ENCODE results near the gene KRT6B.

KRT6B gene

GRCh38 chr12:52423661-52424500, 28.1 kb downstream of the KRT6B start:
- peaks cover 44% of the 10 kb centered on the region for H3K27me3 ChIP-seq (replicated peaks; ENCODE audit: insufficient read depth, low read length)
- H3K4me1 ChIP-seq (ENCODE audit: low read length): no peaks in the 10 kb centered on the region
- no peak overlapping the region for H2AFZ ChIP-seq (ENCODE audit: low read length)
- no peaks in the 10 kb centered on the region for H4K20me1 ChIP-seq (ENCODE audit: insufficient read depth, low read length)
- no peaks in the 10 kb centered on the region for H3K36me3 ChIP-seq (replicated peaks; ENCODE audit: insufficient read depth, low read length)
- H3F3A ChIP-seq (ENCODE audit: insufficient read depth, low read length): no peaks in the 10 kb centered on the region
- TF ChIP-seq, protein P1, sequence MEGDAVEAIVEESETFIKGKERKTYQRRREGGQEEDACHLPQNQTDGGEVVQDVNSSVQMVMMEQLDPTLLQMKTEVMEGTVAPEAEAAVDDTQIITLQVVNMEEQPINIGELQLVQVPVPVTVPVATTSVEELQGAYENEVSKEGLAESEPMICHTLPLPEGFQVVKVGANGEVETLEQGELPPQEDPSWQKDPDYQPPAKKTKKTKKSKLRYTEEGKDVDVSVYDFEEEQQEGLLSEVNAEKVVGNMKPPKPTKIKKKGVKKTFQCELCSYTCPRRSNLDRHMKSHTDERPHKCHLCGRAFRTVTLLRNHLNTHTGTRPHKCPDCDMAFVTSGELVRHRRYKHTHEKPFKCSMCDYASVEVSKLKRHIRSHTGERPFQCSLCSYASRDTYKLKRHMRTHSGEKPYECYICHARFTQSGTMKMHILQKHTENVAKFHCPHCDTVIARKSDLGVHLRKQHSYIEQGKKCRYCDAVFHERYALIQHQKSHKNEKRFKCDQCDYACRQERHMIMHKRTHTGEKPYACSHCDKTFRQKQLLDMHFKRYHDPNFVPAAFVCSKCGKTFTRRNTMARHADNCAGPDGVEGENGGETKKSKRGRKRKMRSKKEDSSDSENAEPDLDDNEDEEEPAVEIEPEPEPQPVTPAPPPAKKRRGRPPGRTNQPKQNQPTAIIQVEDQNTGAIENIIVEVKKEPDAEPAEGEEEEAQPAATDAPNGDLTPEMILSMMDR (IDR thresholded peaks at IDR 0.05; ENCODE audit: low read length): no peak
- no peak for TF ChIP-seq EZH2phosphoT487 (IDR thresholded peaks at IDR 0.05; ENCODE audit: low read length)
- TF ChIP-seq EZH2 (optimal IDR thresholded peaks at IDR 0.05; ENCODE audit: low read depth, low read length): no peak
- no peak overlapping the region for H3K27ac ChIP-seq (ENCODE audit: low read length)
- no peak overlapping the region for H3K4me3 ChIP-seq (ENCODE audit: low read length)
- no peak overlapping the region for H3K4me2 ChIP-seq (ENCODE audit: low read depth, low read length)
- H3K9me2 ChIP-seq (replicated peaks; ENCODE audit: insufficient read depth, low read length): no peaks in the 10 kb centered on the region
- H3K9me3 ChIP-seq (replicated peaks; ENCODE audit: insufficient read depth, low read length): no peaks in the 10 kb centered on the region
- no peak for DNase-seq
- H3K9ac ChIP-seq (ENCODE audit: low read length): no peak overlapping the region
- H3K79me2 ChIP-seq (ENCODE audit: low read length): no peaks in the 10 kb centered on the region

DNA sequence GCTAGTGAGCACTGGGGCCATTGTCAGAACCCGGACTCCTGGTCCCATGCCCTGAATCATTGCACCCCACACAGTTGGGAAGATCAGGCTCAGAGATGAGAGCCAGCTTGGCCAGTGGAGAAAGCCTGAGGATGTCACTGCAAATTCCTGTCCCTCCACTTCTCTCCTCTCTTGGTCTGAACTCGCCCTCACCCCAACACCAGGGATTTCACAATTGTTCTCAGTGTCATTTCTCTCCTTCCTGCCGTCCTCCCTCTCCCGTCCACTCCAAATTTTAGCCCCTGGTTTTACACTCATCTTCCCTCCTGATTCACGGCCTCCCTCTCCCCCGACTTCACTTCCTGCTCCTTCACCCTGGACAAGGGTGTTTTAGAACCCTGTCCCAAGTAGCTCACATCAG, 28.9 kb downstream of the KRT6B start:
- no peak overlapping the region for H3K27ac ChIP-seq (ENCODE audit: low read length)
- H3K36me3 ChIP-seq (replicated peaks; ENCODE audit: insufficient read depth, low read length): no peaks in the 10 kb centered on the region
- H2AFZ ChIP-seq (ENCODE audit: low read length): no peak overlapping the region
- no peaks in the 10 kb centered on the region for H3K79me2 ChIP-seq (ENCODE audit: low read length)
- TF ChIP-seq EZH2phosphoT487 (IDR thresholded peaks at IDR 0.05; ENCODE audit: low read length): no peak
- H4K20me1 ChIP-seq (ENCODE audit: insufficient read depth, low read length): no peaks in the 10 kb centered on the region
- no peak for DNase-seq
- no peak overlapping the region for H3K4me2 ChIP-seq (ENCODE audit: low read depth, low read length)
- no peak overlapping the region for H3K4me3 ChIP-seq (ENCODE audit: low read length)
- no peaks in the 10 kb centered on the region for H3K9me2 ChIP-seq (replicated peaks; ENCODE audit: insufficient read depth, low read length)
- peaks cover 39% of the 10 kb centered on the region for H3K27me3 ChIP-seq (replicated peaks; ENCODE audit: insufficient read depth, low read length)
- no peaks in the 10 kb centered on the region for H3K9me3 ChIP-seq (replicated peaks; ENCODE audit: insufficient read depth, low read length)
- H3K4me1 ChIP-seq (ENCODE audit: low read length): no peaks in the 10 kb centered on the region
- H3F3A ChIP-seq (ENCODE audit: insufficient read depth, low read length): no peaks in the 10 kb centered on the region
- H3K9ac ChIP-seq (ENCODE audit: low read length): no peak overlapping the region

GRCh38 chr12:52419656-52420055, 32.3 kb downstream of the KRT6B start:
- H3K9ac ChIP-seq (ENCODE audit: low read length): no peak overlapping the region
- H3F3A ChIP-seq (ENCODE audit: insufficient read depth, low read length): no peaks in the 10 kb centered on the region
- no peaks in the 10 kb centered on the region for H3K4me1 ChIP-seq (ENCODE audit: low read length)
- no peaks in the 10 kb centered on the region for H4K20me1 ChIP-seq (ENCODE audit: insufficient read depth, low read length)
- no peak overlapping the region for H3K4me2 ChIP-seq (ENCODE audit: low read depth, low read length)
- H3K27ac ChIP-seq (ENCODE audit: low read length): no peak overlapping the region
- H3K9me3 ChIP-seq (replicated peaks; ENCODE audit: insufficient read depth, low read length): no peaks in the 10 kb centered on the region
- TF ChIP-seq, protein P1 (IDR thresholded peaks at IDR 0.05; ENCODE audit: low read length): no peak
- no peak for TF ChIP-seq EZH2phosphoT487 (IDR thresholded peaks at IDR 0.05; ENCODE audit: low read length)
- TF ChIP-seq EZH2 (optimal IDR thresholded peaks at IDR 0.05; ENCODE audit: low read depth, low read length): no peak
- H2AFZ ChIP-seq (ENCODE audit: low read length): no peak overlapping the region
- H3K36me3 ChIP-seq (replicated peaks; ENCODE audit: insufficient read depth, low read length): no peaks in the 10 kb centered on the region
- H3K79me2 ChIP-seq (ENCODE audit: low read length): no peaks in the 10 kb centered on the region
- no peak overlapping the region for H3K4me3 ChIP-seq (ENCODE audit: low read length)
- H3K27me3 ChIP-seq (replicated peaks; ENCODE audit: insufficient read depth, low read length): peaks cover 11% of the 10 kb centered on the region; the same call in 1 of the 2 replicates
- no peak for DNase-seq
- H3K9me2 ChIP-seq (replicated peaks; ENCODE audit: insufficient read depth, low read length): no peaks in the 10 kb centered on the region

DNA sequence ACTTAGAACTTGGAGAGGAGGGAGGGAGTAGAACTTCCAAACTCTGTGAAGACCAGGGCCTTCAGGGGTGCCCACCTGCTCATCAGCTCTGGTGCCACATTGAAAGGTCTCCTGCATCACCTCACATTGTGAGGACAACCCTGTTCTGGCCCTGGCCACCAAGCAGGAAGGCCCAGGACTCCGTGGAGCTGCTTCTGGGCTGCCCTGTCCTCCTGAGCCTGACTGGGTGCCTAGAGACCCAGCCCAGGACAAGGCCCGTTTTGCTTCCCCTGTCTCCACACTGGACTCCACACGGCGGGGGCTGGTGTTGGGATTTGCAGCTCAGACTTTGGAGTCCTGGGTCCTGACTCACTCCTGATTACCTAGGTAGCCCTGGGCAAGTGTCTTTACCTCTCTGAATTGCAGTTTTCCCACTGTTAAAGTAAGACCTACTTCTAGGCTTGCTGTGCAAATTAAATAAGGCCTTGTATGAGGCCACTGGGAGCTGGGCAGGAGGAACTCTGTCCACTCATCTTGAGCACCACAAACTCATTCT, 33.3 kb downstream of the KRT6B start:
- TF ChIP-seq EZH2 (optimal IDR thresholded peaks at IDR 0.05; ENCODE audit: low read depth, low read length): no peak
- TF ChIP-seq, protein P1 (IDR thresholded peaks at IDR 0.05; ENCODE audit: low read length): no peak
- TF ChIP-seq EZH2phosphoT487 (IDR thresholded peaks at IDR 0.05; ENCODE audit: low read length): no peak
- Histone ChIP-seq H3K27me3 (replicated peaks; ENCODE audit: insufficient read depth, low read length) (peaks cover 13% of the 10 kb centered on the region; the same call in 1 of the 2 replicates), H3K4me2 (ENCODE audit: low read depth, low read length) (no peak overlapping the region), H3K4me1 (ENCODE audit: low read length) (no peaks in the 10 kb centered on the region), H3K9me2 (replicated peaks; ENCODE audit: insufficient read depth, low read length) (no peaks in the 10 kb centered on the region), H4K20me1 (ENCODE audit: insufficient read depth, low read length) (no peaks in the 10 kb centered on the region), H3K9ac (ENCODE audit: low read length) (no peak overlapping the region), H3F3A (ENCODE audit: insufficient read depth, low read length) (no peaks in the 10 kb centered on the region), H3K9me3 (replicated peaks; ENCODE audit: insufficient read depth, low read length) (no peaks in the 10 kb centered on the region), H2AFZ (ENCODE audit: low read length) (no peak overlapping the region), H3K4me3 (ENCODE audit: low read length) (no peak overlapping the region), H3K79me2 (ENCODE audit: low read length) (no peaks in the 10 kb centered on the region), H3K36me3 (replicated peaks; ENCODE audit: insufficient read depth, low read length) (no peaks in the 10 kb centered on the region), H3K27ac (ENCODE audit: low read length) (no peak overlapping the region)
- DNase-seq: no peak

All from MM.1S (cell line).